ENCODE results near the gene ZNF354B.
"Not testable (repeated sequence)": the region's sequence is repeated elsewhere in the genome, so short reads cannot be mapped to it uniquely, and the experiment has no call there.

Gene ZNF354B

GRCh38 chr5:178883115-178883694 lies 23.5 kb downstream of the ZNF354B start:
- in situ Hi-C loops (cut with HindIII; ENCODE audit: low sequenced_read_pairs), result not testable (repeated sequence)

GRCh38 chr5:178883815-178884430 lies 24.2 kb downstream of the ZNF354B start:
- in situ Hi-C loops (cut with HindIII; ENCODE audit: low sequenced_read_pairs), result no loop called here

- in situ Hi-C loops (cut with HindIII; ENCODE audit: low sequenced_read_pairs), result no loop called here
Observed at GRCh38 chr5:178895615-178896571, 36.1 kb downstream of the ZNF354B start, which contains the start of gene ZFP2. TSS of gene ZFP2 (plus strand) at chr5:178895913. CDS start at chr5:178931314, 35,401 bp downstream.

DNA sequence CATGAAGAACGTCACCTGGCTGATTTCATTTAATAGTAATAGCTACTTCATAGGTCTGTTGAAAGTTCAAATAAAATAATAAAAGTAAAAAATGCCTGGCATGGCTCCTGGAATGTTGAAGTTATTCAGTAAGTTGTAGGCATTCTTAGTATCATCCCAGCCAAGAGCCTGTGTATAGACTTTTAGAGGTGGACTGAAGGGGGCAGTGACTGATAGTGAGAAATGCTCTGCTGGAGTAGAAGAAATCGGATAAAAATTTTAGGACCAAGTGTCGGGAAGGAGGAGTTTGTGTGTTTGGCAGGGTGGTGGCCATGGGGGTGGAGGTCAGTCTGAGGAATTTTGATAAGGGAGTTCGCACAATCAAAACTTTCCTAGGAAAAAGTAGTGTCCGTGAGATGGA lies 39.5 kb downstream of the ZNF354B start:
- in situ Hi-C loops (cut with HindIII; ENCODE audit: low sequenced_read_pairs), result no loop called here

DNA sequence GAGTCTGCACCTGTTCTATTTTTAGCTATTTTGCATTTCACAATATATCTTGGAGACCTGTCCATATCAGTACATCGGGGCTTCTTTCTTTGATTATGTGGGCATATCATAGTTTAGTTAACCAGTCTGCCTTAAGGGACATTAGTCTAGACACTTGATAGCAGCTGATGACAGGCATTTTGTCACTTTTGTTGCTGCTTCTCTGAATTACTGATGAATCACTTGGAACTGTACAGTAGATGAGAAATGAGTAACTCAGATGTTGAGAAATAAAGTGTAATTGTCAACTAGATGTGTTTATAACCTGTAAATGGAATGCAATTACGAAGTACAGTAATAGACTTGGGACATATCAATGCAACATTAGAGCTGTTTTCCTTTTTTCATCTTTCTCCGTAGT lies 43.1 kb downstream of the ZNF354B start:
- in situ Hi-C loops (cut with HindIII; ENCODE audit: low sequenced_read_pairs), result loop anchor here (25.0 kb wide), 1 partner anchor 184 kb away; no protein-coding TSS in a partner anchor

- in situ Hi-C loops (cut with HindIII; ENCODE audit: low sequenced_read_pairs), result no loop called here
Observed at GRCh38 chr5:178931846-178932760, 72.3 kb downstream of the ZNF354B start.
